HG02885 (cell line): ENCODE results near the gene PLCL1.
"Not testable (repeated sequence)": the region's sequence is repeated elsewhere in the genome, so short reads cannot be mapped to it uniquely, and the experiment has no call there.

Source experiments
- ATAC-seq: cut with Tn5 transposase; IDR thresholded peaks from one replicate; pipeline ENCODE4 v1.9.1; 2021; ENCODE audit warnings: mild to moderate bottlenecking; ENCODE audit not compliant: unreplicated experiment, poor library complexity

PLCL1 gene

GRCh38 chr2:198141726-198142125 is 337.3 kb downstream of the PLCL1 start:
- ATAC-seq, result no peak

- ATAC-seq, result no peak
Observed at GRCh38 chr2:198143156-198143555, 338.8 kb downstream of the PLCL1 start.

- ATAC-seq, result no peak
Observed at GRCh38 chr2:198143793-198144192, 339.4 kb downstream of the PLCL1 start.

- ATAC-seq, result no peak
Observed at GRCh38 chr2:198144660-198145059, 340.3 kb downstream of the PLCL1 start.

- ATAC-seq, result no peak
Observed at GRCh38 chr2:198146346-198146940, 342.1 kb downstream of the PLCL1 start.

- no peak for ATAC-seq
Observed at GRCh38 chr2:198157314-198157713, 352.9 kb downstream of the PLCL1 start.

- ATAC-seq, result no peak
Observed at GRCh38 chr2:198161151-198161550, 356.8 kb downstream of the PLCL1 start.

- no peak for ATAC-seq
Observed at GRCh38 chr2:198162276-198162675, 357.9 kb downstream of the PLCL1 start.

- ATAC-seq, result no peak
Observed at GRCh38 chr2:198164843-198165242, 360.4 kb downstream of the PLCL1 start.

GRCh38 chr2:198165289-198165688 is 360.9 kb downstream of the PLCL1 start:
- ATAC-seq, result no peak

GRCh38 chr2:198167346-198167745 is 363.0 kb downstream of the PLCL1 start:
- no peak for ATAC-seq

GRCh38 chr2:198168651-198169050 is 364.3 kb downstream of the PLCL1 start:
- ATAC-seq, result no peak

GRCh38 chr2:198173242-198173641 is 368.8 kb downstream of the PLCL1 start:
- no peak for ATAC-seq

GRCh38 chr2:198173864-198174263 is 369.5 kb downstream of the PLCL1 start:
- no peak for ATAC-seq

GRCh38 chr2:198175271-198175670 is 370.9 kb downstream of the PLCL1 start:
- no peak for ATAC-seq

GRCh38 chr2:198177040-198177439 is 372.6 kb downstream of the PLCL1 start:
- no peak for ATAC-seq

- no peak for ATAC-seq
Observed at GRCh38 chr2:198178766-198179165, 374.4 kb downstream of the PLCL1 start.

GRCh38 chr2:198186257-198186656 is 381.9 kb downstream of the PLCL1 start:
- no peak for ATAC-seq

GRCh38 chr2:198187841-198188240 is 383.4 kb downstream of the PLCL1 start:
- no peak for ATAC-seq

- no peak for ATAC-seq
Observed at GRCh38 chr2:198188982-198189381, 384.6 kb downstream of the PLCL1 start.

GRCh38 chr2:198191651-198192050 is 387.3 kb downstream of the PLCL1 start:
- ATAC-seq, result no peak

- not testable (repeated sequence) for ATAC-seq
Observed at GRCh38 chr2:198196556-198196955, 392.2 kb downstream of the PLCL1 start.
